AG04449 (cell line): ENCODE results near the gene SPAG9.

Source experiments
- CTCF ChIA-PET: fragments of 350-600 bp; formaldehyde crosslinking; extraction: SDS; loops from one replicate; lab custom pipeline; 2021; ENCODE audit warnings: antibody characterized with exemption; lab: Yijun Ruan, JAX
- POLR2A ChIA-PET: fragments of 400-600, 350-600 bp; formaldehyde crosslinking; extraction: SDS; loops from one replicate; lab custom pipeline; 2020; ENCODE audit warnings: antibody characterized with exemption, inconsistent platforms; lab: Yijun Ruan, JAX
- DNase-seq: peaks from one replicate; pipeline ENCODE4 v3.0.0-alpha.2; 2010; ENCODE audit warnings: low read depth, low spot score
- H3K4me3 ChIP-seq: 2 replicates; pipeline ENCODE4 v1.5.1; 2011; ENCODE audit warnings: low read depth, mild to moderate bottlenecking, control low read depth, low read length
- CTCF ChIP-seq: IDR thresholded peaks from one replicate; pipeline ENCODE4 v1.5.1; 2011; ENCODE audit warnings: mild to moderate bottlenecking, moderate library complexity, low read length, control low read depth, inconsistent platforms; ENCODE audit not compliant: insufficient read depth; ENCODE audit errors: missing control alignments

The SPAG9 gene

GRCh38 chr17:50919321-50920040 is 201.2 kb downstream of the SPAG9 start:
- POLR2A ChIA-PET, result interaction anchor here (1.5 kb wide), 1 partner anchor 53 kb away, joined by 9 read pairs; the partner anchor contains the start of gene TOB1
- H3K4me3 ChIP-seq, result no peak overlapping the region
- peak; percentile 44 for DNase-seq
- no peak for TF ChIP-seq CTCF
- CTCF ChIA-PET, result interaction anchor here (1.4 kb wide), 1 partner anchor 13 kb away, joined by 3 read pairs; no protein-coding TSS in a partner anchor

- TF ChIP-seq CTCF, result no peak
- ChIA-PET POLR2A (interaction anchor here (1.5 kb wide), 1 partner anchor 53 kb away, joined by 9 read pairs; the partner anchor contains the start of gene TOB1), CTCF (interaction anchor here (1.4 kb wide), 1 partner anchor 13 kb away, joined by 3 read pairs; no protein-coding TSS in a partner anchor)
- no peak for DNase-seq
- no peak overlapping the region for H3K4me3 ChIP-seq
Observed at GRCh38 chr17:50918933-50919296, 201.8 kb downstream of the SPAG9 start.

GRCh38 chr17:50918071-50918932 is 202.4 kb downstream of the SPAG9 start:
- no peak for TF ChIP-seq CTCF
- no peak for DNase-seq
- no peak overlapping the region for H3K4me3 ChIP-seq
- POLR2A ChIA-PET, result interaction anchor here (1.5 kb wide), 1 partner anchor 52 kb away, joined by 9 read pairs; the partner anchor contains the start of gene TOB1
- CTCF ChIA-PET, result interaction anchor here (1.4 kb wide), 1 partner anchor 12 kb away, joined by 3 read pairs; no protein-coding TSS in a partner anchor

- ChIA-PET POLR2A (interaction anchor here (1.4 kb wide), 1 partner anchor 51 kb away, joined by 3 read pairs; the partner anchor contains the start of gene TOB1), CTCF (no interaction called here)
- no peak overlapping the region for H3K4me3 ChIP-seq
- no peak for TF ChIP-seq CTCF
- DNase-seq, result no peak
Observed at GRCh38 chr17:50917418-50917743, 203.3 kb downstream of the SPAG9 start.

- ChIA-PET CTCF (interaction anchor here (0.9 kb wide), 1 partner anchor 65 kb away, joined by 4 read pairs; no protein-coding TSS in a partner anchor), POLR2A (interaction anchor here (1.4 kb wide), 1 partner anchor 50 kb away, joined by 3 read pairs; the partner anchor contains the start of gene TOB1)
- no peak for TF ChIP-seq CTCF
- H3K4me3 ChIP-seq, result no peak overlapping the region
- no peak for DNase-seq
Observed at GRCh38 chr17:50916708-50917417, 203.8 kb downstream of the SPAG9 start.
